HG03159 (cell line): Measurements from ENCODE around the gene CLEC12A.

ENCODE experiments used
- ATAC-seq: cut with Tn5 transposase; IDR thresholded peaks from one replicate; pipeline ENCODE4 v1.9.1; 2021; ENCODE audit warnings: mild to moderate bottlenecking, moderate library complexity; ENCODE audit not compliant: unreplicated experiment

CLEC12A gene

GRCh38 chr12:10031321-10031720, 60.1 kb downstream of the CLEC12A start:
- ATAC-seq: no peak

DNA sequence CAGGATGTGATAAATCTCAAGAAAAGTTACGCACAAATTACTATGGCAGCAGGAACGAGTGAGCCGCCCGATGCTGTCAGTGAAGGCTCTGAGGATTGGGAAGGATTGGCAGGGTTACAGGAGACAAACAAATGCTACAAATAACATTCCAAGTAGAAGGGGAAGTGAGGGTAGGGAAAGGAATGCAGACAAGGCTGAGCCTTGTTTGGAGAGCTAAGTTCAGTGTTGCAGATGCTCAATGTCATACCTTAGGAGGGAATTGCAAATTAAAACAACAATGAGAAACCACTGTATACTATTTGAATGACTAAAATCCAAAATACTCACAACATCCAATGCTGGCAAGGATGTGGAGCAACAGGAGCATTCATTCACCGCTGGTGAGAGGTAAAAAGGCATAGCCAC, 60.6 kb downstream of the CLEC12A start:
- no peak for ATAC-seq

DNA sequence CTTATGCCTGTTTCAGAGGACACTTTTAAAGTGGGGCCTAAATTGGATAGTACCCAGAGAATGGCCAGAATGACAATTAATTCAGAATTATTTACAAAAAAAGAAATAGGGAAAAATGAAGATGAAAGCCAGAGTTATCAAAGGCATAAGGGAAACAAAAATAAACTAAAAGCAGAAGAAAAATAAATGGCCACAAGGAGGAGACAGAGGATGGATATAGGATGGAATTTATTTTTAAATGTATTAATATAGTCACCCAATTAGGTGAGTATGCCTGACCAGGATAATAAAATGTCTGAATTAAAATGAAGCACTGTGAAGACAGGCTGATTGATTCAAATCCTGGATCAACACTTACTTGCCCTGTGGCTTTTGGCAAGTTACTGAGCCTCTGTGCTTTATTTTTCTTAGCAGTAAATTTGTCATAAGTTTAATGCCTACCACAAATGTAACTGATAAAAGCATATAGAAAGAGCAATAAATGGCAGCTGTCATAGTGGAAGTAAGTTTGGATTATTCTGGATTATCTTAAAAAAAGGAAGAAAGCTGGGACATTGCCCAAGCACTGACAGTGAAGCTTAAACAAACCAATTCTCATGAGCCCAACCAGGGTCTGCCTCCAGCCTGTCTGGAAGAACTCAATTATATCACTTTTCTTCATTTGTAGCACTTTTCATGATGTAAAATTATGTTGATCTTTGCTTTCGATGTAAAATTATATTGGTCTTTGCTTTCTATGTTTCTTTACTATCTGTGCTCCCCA, 62.8 kb downstream of the CLEC12A start:
- ATAC-seq: no peak
